Glutamatergic neuron (in vitro differentiated cells): ENCODE data around the gene ARF1. TPM values are rescaled to one million over a fixed set of nuclear protein-coding genes. Genes with fewer than 3 reads are reported as not detected.

Experiments
- DNase-seq: peaks from one replicate; pipeline ENCODE4 v3.0.0; 2022
- H3K27ac Mint-ChIP-seq: one replicate; pipeline ENCODE4 v1.8.0; 2020; ENCODE audit warnings: mild to moderate bottlenecking, mixed read lengths, inconsistent platforms; ENCODE audit not compliant: unreplicated experiment
- H3K27me3 Mint-ChIP-seq: one replicate; pipeline ENCODE4 v1.8.0; 2020; ENCODE audit warnings: mild to moderate bottlenecking, moderate library complexity, mixed read lengths, inconsistent platforms; ENCODE audit not compliant: unreplicated experiment
- H3K36me3 Mint-ChIP-seq: one replicate; pipeline ENCODE4 v1.8.0; 2020; ENCODE audit warnings: mild to moderate bottlenecking, mixed read lengths, inconsistent platforms; ENCODE audit not compliant: unreplicated experiment
- H3K4me1 Mint-ChIP-seq: one replicate; pipeline ENCODE4 v1.8.0; 2020; ENCODE audit warnings: mild to moderate bottlenecking, low read depth, mixed read lengths, inconsistent platforms; ENCODE audit not compliant: unreplicated experiment
- H3K4me3 Mint-ChIP-seq: one replicate; pipeline ENCODE4 v1.8.0; 2020; ENCODE audit warnings: mild to moderate bottlenecking, mixed read lengths, inconsistent platforms; ENCODE audit not compliant: unreplicated experiment
- H3K9me3 Mint-ChIP-seq: one replicate; pipeline ENCODE4 v1.8.0; 2020; ENCODE audit warnings: mild to moderate bottlenecking, moderate library complexity, mixed read lengths, inconsistent platforms; ENCODE audit not compliant: unreplicated experiment
- total RNA-seq: library from RNA; stranded (reverse); fragmentation: NEBNext Ultra II Directional; extraction: Animal tissue kit (Norgen Biotek cat#: 25700); gene quantifications from one replicate; pipeline ENCODE4 v1.2.1, GENCODE V29; 2021; ENCODE audit not compliant: unreplicated experiment
- TF ChIP-seq, protein P1 (sequence below): fragments of 200-600 bp; sonication (generic); IDR thresholded peaks from one replicate; pipeline ENCODE4 v1.5.0; 2021; ENCODE audit not compliant: partially characterized antibody, unreplicated experiment

The ARF1 gene
- total RNA-seq, 1 donor from 2014 or later, result 222 TPM

DNA sequence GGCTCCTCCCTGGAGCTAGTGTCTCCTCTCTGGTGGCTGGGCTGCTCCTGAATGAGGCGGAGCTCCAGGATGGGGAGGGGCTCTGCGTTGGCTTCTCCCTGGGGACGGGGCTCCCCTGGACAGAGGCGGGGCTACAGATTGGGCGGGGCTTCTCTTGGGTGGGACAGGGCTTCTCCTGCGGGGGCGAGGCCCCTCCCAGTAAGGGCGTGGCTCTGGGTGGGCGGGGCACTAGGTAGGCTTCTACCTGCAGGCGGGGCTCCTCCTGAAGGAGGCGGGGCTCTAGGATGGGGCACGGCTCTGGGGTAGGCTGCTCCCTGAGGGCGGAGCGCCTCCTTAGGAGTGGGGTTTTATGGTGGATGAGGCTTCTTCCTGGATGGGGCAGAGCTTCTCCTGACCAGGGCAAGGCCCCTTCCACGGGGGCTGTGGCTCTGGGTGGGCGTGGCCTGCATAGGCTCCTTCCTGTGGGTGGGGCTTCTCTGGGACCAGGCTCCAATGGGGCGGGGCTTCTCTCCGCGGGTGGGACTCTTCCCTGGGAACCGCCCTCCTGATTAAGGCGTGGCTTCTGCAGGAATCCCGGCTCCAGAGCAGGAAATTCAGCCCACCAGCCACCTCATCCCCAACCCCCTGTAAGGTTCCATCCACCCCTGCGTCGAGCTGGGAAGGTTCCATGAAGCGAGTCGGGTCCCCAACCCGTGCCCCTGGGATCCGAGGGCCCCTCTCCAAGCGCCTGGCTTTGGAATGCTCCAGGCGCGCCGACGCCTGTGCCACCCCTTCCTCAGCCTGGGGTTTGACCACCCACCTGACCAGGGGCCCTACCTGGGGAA is 22.7 kb upstream of the ARF1 start:
- peak; percentile 28 for DNase-seq
- Mint-ChIP-seq H3K4me3 (no peak overlapping the region), H3K27ac (no peak overlapping the region), H3K4me1 (no peaks in the 10 kb centered on the region), H3K36me3 (peaks cover 10% of the 10 kb centered on the region), H3K27me3 (peaks cover 18% of the 10 kb centered on the region), H3K9me3 (peaks cover 8% of the 10 kb centered on the region)
- TF ChIP-seq, protein P1, sequence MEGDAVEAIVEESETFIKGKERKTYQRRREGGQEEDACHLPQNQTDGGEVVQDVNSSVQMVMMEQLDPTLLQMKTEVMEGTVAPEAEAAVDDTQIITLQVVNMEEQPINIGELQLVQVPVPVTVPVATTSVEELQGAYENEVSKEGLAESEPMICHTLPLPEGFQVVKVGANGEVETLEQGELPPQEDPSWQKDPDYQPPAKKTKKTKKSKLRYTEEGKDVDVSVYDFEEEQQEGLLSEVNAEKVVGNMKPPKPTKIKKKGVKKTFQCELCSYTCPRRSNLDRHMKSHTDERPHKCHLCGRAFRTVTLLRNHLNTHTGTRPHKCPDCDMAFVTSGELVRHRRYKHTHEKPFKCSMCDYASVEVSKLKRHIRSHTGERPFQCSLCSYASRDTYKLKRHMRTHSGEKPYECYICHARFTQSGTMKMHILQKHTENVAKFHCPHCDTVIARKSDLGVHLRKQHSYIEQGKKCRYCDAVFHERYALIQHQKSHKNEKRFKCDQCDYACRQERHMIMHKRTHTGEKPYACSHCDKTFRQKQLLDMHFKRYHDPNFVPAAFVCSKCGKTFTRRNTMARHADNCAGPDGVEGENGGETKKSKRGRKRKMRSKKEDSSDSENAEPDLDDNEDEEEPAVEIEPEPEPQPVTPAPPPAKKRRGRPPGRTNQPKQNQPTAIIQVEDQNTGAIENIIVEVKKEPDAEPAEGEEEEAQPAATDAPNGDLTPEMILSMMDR, result no peak

DNA sequence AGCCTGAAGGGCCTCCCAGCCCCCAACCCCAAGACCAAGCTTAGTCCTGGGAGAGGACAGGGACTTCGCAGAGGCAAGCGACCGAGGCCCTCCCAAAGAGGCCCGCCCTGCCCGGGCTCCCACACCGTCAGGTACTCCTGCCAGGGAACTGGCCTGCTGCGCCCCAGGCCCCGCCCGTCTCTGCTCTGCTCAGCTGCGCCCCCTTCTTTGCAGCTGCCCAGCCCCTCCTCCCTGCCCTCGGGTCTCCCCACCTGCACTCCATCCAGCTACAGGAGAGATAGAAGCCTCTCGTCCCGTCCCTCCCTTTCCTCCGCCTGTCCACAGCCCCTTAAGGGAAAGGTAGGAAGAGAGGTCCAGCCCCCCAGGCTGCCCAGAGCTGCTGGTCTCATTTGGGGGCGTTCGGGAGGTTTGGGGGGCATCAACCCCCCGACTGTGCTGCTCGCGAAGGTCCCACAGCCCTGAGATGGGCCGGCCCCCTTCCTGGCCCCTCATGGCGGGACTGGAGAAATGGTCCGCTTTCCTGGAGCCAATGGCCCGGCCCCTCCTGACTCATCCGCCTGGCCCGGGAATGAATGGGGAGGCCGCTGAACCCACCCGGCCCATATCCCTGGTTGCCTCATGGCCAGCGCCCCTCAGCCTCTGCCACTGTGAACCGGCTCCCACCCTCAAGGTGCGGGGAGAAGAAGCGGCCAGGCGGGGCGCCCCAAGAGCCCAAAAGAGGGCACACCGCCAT is 21.9 kb upstream of the ARF1 start:
- H3K27ac Mint-ChIP-seq, result no peak overlapping the region

GRCh38 chr1:228061411-228062084 is 21.0 kb upstream of the ARF1 start:
- Mint-ChIP-seq H3K9me3 (peaks cover 8% of the 10 kb centered on the region), H3K36me3 (peaks cover 10% of the 10 kb centered on the region), H3K4me3 (peak overlapping the region; percentile 46), H3K4me1 (no peaks in the 10 kb centered on the region), H3K27me3 (peaks cover 14% of the 10 kb centered on the region), H3K27ac (no peak overlapping the region)
- DNase-seq, result no peak
- TF ChIP-seq, protein P1, result no peak

More for the DNA sequence above, 21.9 kb upstream of the ARF1 start:
- no peaks in the 10 kb centered on the region for H3K4me1 Mint-ChIP-seq
- peaks cover 18% of the 10 kb centered on the region for H3K27me3 Mint-ChIP-seq
- peaks cover 10% of the 10 kb centered on the region for H3K36me3 Mint-ChIP-seq
- TF ChIP-seq, protein P1, result no peak
- peak; percentile 17 for DNase-seq
- peak overlapping the region; percentile 46 for H3K4me3 Mint-ChIP-seq
- peaks cover 8% of the 10 kb centered on the region for H3K9me3 Mint-ChIP-seq

GRCh38 chr1:228062085-228062791 is 20.3 kb upstream of the ARF1 start:
- Mint-ChIP-seq H3K4me3 (no peak overlapping the region), H3K27me3 (peaks cover 18% of the 10 kb centered on the region), H3K9me3 (peaks cover 8% of the 10 kb centered on the region), H3K4me1 (no peaks in the 10 kb centered on the region), H3K36me3 (peaks cover 10% of the 10 kb centered on the region), H3K27ac (no peak overlapping the region)
- DNase-seq, result peak; percentile 12
- TF ChIP-seq, protein P1, result no peak
